RWPE2 (cell line): ENCODE results near the gene DPF1.

ENCODE experiments used
- ATAC-seq: fragments of 200-7000 bp; cut with Tn5 transposase; 3 replicates; pipeline ENCODE4 v1.9.1; 2021; ENCODE audit warnings: low read depth
- DNase-seq: peaks from one replicate; pipeline ENCODE4 v3.0.0-alpha.2; 2020; ENCODE audit warnings: low spot score
- H3K27ac ChIP-seq: fragments of 450-650 bp; 2 replicates; pipeline ENCODE4 v1.5.1; 2017; ENCODE audit warnings: mild to moderate bottlenecking; ENCODE audit not compliant: poor library complexity, severe bottlenecking
- H3K27me3 ChIP-seq: fragments of 250-450 bp; sonication (Bioruptor Pico); 2 replicates; pipeline ENCODE4 v1.5.1; 2021; ENCODE audit warnings: mild to moderate bottlenecking, moderate library complexity; ENCODE audit not compliant: insufficient read depth, poor library complexity, severe bottlenecking
- H3K36me3 ChIP-seq: fragments of 250-450 bp; sonication (Bioruptor Pico); 2 replicates; pipeline ENCODE4 v1.5.1; 2020; ENCODE audit warnings: low read depth, mild to moderate bottlenecking, moderate library complexity
- H3K4me1 ChIP-seq: fragments of 250-450 bp; sonication (Bioruptor Pico); 2 replicates; pipeline ENCODE4 v1.5.1; 2021; ENCODE audit warnings: mild to moderate bottlenecking, moderate library complexity; ENCODE audit not compliant: insufficient read depth, poor library complexity, severe bottlenecking
- H3K4me3 ChIP-seq: fragments of 250-450 bp; sonication (Bioruptor Pico); 2 replicates; pipeline ENCODE4 v1.5.1; 2021; ENCODE audit warnings: mild to moderate bottlenecking, moderate library complexity; ENCODE audit not compliant: severe bottlenecking
- H3K9me3 ChIP-seq: fragments of 250-450 bp; sonication (Bioruptor Pico); 2 replicates; pipeline ENCODE4 v1.5.1; 2021; ENCODE audit warnings: mild to moderate bottlenecking, moderate library complexity; ENCODE audit not compliant: severe bottlenecking
- TF ChIP-seq, protein P1 (sequence below): fragments of 450-650 bp; IDR thresholded peaks from one replicate; pipeline ENCODE4 v1.5.1; 2017; ENCODE audit warnings: mild to moderate bottlenecking, moderate library complexity; ENCODE audit not compliant: poor library complexity, severe bottlenecking

DPF1 gene

DNA sequence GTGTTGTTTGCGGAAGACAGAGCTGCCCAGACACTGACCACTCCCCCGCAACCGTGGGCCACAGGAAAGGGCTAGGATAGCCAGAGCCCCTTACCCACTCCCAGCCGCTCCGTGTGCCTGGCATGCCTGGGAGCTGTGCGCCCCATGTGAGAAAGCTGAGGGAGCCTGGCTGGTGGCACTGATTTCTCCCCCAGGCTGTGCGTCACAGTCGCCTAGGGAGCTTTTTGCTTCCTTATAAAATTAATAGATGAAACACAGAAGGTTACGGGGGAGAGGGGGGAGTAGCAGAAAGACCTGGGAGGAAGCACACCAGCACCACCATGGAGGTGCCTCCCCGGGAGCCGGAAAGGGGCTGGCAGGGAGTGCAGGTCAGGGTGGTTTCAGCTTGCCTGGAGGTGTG is 24.7 kb downstream of the DPF1 start:
- ATAC-seq = no peak
- H3K4me1 ChIP-seq = no peaks in the 10 kb centered on the region
- H3K36me3 ChIP-seq = peaks cover 69% of the 10 kb centered on the region
- H3K27me3 ChIP-seq = no peaks in the 10 kb centered on the region
- no peaks in the 10 kb centered on the region for H3K9me3 ChIP-seq
- TF ChIP-seq, protein P1, sequence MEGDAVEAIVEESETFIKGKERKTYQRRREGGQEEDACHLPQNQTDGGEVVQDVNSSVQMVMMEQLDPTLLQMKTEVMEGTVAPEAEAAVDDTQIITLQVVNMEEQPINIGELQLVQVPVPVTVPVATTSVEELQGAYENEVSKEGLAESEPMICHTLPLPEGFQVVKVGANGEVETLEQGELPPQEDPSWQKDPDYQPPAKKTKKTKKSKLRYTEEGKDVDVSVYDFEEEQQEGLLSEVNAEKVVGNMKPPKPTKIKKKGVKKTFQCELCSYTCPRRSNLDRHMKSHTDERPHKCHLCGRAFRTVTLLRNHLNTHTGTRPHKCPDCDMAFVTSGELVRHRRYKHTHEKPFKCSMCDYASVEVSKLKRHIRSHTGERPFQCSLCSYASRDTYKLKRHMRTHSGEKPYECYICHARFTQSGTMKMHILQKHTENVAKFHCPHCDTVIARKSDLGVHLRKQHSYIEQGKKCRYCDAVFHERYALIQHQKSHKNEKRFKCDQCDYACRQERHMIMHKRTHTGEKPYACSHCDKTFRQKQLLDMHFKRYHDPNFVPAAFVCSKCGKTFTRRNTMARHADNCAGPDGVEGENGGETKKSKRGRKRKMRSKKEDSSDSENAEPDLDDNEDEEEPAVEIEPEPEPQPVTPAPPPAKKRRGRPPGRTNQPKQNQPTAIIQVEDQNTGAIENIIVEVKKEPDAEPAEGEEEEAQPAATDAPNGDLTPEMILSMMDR = no peak
- no peak overlapping the region for H3K27ac ChIP-seq
- DNase-seq = no peak
- H3K4me3 ChIP-seq = no peak overlapping the region

DNA sequence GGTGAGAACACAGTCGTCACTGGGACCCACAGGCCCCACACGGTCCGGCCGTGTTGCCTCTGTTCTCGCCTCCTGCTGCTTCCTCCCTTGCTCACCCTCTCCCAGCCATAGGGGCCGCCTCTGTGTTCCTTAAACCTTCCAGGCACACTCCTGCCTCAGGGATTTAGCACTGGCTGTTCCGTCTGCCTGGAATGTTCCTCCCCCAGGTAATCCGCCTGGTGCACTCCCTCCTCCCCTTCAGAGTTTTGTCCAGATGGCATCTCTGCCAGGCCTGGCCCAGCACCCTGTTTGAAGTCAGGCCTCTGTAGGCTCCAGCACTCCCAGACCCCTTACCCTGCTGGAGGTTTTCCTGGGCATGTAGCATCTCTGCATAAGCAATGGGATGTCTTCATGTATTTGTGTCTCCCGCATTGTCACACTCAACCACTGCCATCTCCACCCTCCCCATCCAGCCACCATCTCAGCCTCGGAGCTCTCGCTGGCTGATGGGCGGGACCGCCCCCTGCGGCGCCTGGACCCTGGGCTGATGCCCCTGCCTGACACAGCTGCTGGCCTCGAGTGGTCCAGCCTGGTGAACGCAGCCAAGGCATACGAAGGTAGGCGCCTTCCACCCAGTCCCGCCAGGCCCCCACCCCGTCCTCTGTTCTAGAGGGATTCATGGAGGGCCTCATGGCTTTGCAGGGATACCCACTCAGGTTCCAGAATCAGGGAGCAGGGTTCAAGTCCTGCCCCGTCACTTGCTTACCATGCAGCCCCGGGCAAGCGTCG is 25.9 kb downstream of the DPF1 start:
- Histone ChIP-seq H3K9me3 (no peaks in the 10 kb centered on the region), H3K27ac (no peak overlapping the region), H3K4me1 (no peaks in the 10 kb centered on the region), H3K4me3 (no peak overlapping the region), H3K36me3 (peaks cover 64% of the 10 kb centered on the region), H3K27me3 (no peaks in the 10 kb centered on the region)
- TF ChIP-seq, protein P1 = no peak
- ATAC-seq (no peak), DNase-seq (peak; percentile 61)

DNA sequence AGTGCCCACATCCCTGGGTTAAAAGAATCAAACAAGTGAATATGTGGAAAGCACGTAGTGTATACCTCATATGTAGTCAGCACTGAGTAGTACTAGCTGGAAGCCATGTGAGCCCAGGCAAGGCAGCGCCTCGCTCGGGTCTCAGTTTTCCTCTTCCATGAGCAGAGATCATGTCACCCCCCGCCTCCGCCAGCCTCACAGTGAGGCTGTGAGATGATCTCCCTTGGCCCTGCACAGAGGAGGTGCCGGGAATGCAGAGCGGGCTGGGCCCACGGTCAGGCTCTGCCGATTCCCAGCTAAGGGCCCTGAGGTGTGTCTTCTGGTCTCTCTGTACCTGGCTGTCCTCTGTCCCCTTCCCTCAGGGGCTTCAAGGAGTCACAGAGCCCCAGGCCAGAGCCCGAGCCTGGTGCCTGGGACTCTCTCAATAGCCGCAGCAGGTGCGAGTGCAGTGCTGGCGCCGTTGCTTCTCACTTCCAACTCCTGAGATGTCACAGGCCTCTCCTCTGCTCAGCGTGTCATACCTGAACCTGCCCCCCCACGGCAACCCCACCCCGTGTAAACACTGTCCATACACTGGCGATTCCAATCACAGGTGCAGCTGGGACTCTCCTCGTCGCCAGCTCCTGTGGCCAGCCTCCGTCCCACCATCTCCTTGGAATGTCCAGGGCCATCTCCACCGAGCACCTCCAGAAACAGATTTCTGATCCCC is 26.9 kb downstream of the DPF1 start:
- DNase-seq = no peak
- Histone ChIP-seq H3K4me3 (no peak overlapping the region), H3K9me3 (no peaks in the 10 kb centered on the region), H3K27ac (no peak overlapping the region), H3K27me3 (no peaks in the 10 kb centered on the region), H3K36me3 (peaks cover 54% of the 10 kb centered on the region), H3K4me1 (no peaks in the 10 kb centered on the region)
- ATAC-seq = no peak
- TF ChIP-seq, protein P1 = no peak

DNA sequence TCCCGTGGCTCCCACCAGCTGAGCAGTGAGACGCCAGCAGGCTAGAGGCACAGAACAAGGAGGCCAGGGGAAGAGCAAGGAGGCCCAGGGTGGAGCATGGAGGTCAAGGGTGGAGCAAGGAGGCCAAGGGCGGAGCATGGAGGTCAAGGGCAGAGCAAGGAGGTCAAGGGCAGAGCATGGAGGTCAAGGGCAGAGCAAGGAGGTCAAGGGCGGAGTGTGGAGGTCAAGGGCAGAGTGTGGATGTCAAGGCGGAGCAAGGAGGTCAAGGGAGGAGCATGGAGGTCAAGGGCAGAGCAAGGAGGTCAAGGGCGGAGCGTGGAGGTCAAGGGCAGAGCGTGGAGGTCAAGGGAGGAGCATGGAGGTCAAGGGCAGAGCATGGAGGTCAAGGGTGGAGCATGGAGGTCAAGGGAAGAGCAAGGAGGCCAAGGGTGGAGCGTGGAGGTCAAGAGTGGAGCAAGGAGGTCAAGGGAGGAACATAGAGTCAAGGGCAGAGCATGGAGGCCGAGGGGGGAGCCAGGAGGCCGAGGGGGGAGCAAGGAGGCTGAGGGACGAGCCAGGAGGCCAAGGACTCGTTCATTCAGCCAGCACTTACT is 27.7 kb downstream of the DPF1 start:
- H3K27ac ChIP-seq = no peak overlapping the region
- no peaks in the 10 kb centered on the region for H3K4me1 ChIP-seq
- DNase-seq (no peak), ATAC-seq (no peak)
- peaks cover 46% of the 10 kb centered on the region for H3K36me3 ChIP-seq
- H3K27me3 ChIP-seq = no peaks in the 10 kb centered on the region
- H3K9me3 ChIP-seq = no peaks in the 10 kb centered on the region
- no peak overlapping the region for H3K4me3 ChIP-seq
- TF ChIP-seq, protein P1 = no peak
